SJCRH30 (cell line): ENCODE measurements around the gene DBH. TPM values are rescaled to one million over a fixed set of nuclear protein-coding genes. Genes with fewer than 3 reads are reported as not detected.

Experiments
- DNase-seq, 2 experiments: peaks; one replicate each; pipeline ENCODE4 v3.0.0-alpha.2; 2015 to 2020
- H3K27ac ChIP-seq: fragments of 250-450 bp; sonication (Bioruptor Pico); 2 replicates; pipeline ENCODE4 v1.5.1; 2020; ENCODE audit warnings: mild to moderate bottlenecking, moderate library complexity
- H3K27me3 ChIP-seq: fragments of 250-450 bp; sonication (Bioruptor Pico); 2 replicates; pipeline ENCODE4 v1.5.1; 2020; ENCODE audit warnings: mild to moderate bottlenecking, moderate library complexity
- H3K36me3 ChIP-seq: fragments of 250-450 bp; sonication (Bioruptor Pico); 2 replicates; pipeline ENCODE4 v1.5.1; 2020; ENCODE audit warnings: mild to moderate bottlenecking, moderate library complexity
- H3K4me1 ChIP-seq: fragments of 250-450 bp; sonication (Bioruptor Pico); 2 replicates; pipeline ENCODE4 v1.5.1; 2020; ENCODE audit warnings: mild to moderate bottlenecking, moderate library complexity
- H3K4me3 ChIP-seq: fragments of 250-450 bp; sonication (Bioruptor Pico); 2 replicates; pipeline ENCODE4 v1.5.1; 2020; ENCODE audit warnings: mild to moderate bottlenecking, moderate library complexity
- H3K9me3 ChIP-seq: fragments of 250-450 bp; sonication (Bioruptor Pico); replicated peaks from 2 replicates; pipeline ENCODE4 v1.5.1; 2020; ENCODE audit warnings: mild to moderate bottlenecking, moderate library complexity
- total RNA-seq: library from RNA; depleted of rRNA; stranded (reverse); fragments of >200 nt; shearing (Covaris generic); gene quantifications from 2 replicates; pipeline ENCODE4 v1.2.3, GENCODE V29; 2014

The DBH gene
- total RNA-seq, 1 experiment from 2014 or later: 2.5 TPM

- H3K4me1 ChIP-seq: peaks cover 16% of the 10 kb centered on the region
- no peaks in the 10 kb centered on the region for H3K36me3 ChIP-seq
- H3K27me3 ChIP-seq: no peaks in the 10 kb centered on the region
- no peak for DNase-seq
- H3K27ac ChIP-seq: no peak overlapping the region
- no peak overlapping the region for H3K4me3 ChIP-seq
- peaks cover 11% of the 10 kb centered on the region for H3K9me3 ChIP-seq
Observed at GRCh38 chr9:133599470-133600173, 36.5 kb upstream of the DBH start.

GRCh38 chr9:133600739-133601138 lies 35.4 kb upstream of the DBH start:
- Histone ChIP-seq H3K9me3 (peaks cover 11% of the 10 kb centered on the region), H3K4me3 (no peak overlapping the region), H3K4me1 (peaks cover 19% of the 10 kb centered on the region), H3K36me3 (no peaks in the 10 kb centered on the region), H3K27ac (no peak overlapping the region), H3K27me3 (peaks cover 8% of the 10 kb centered on the region; the same call in 1 of the 2 replicates)
- no peak for DNase-seq

GRCh38 chr9:133601746-133602145 lies 34.4 kb upstream of the DBH start:
- peaks cover 11% of the 10 kb centered on the region for H3K9me3 ChIP-seq
- H3K4me3 ChIP-seq: no peak overlapping the region
- peaks cover 18% of the 10 kb centered on the region; the same call in 1 of the 2 replicates for H3K27me3 ChIP-seq
- peaks cover 19% of the 10 kb centered on the region for H3K4me1 ChIP-seq
- DNase-seq: no peak
- no peaks in the 10 kb centered on the region for H3K36me3 ChIP-seq
- no peak overlapping the region for H3K27ac ChIP-seq

GRCh38 chr9:133602277-133602676 lies 33.9 kb upstream of the DBH start:
- H3K27me3 ChIP-seq: peaks cover 20% of the 10 kb centered on the region; the same call in 1 of the 2 replicates
- H3K4me1 ChIP-seq: peaks cover 19% of the 10 kb centered on the region
- no peaks in the 10 kb centered on the region for H3K36me3 ChIP-seq
- no peak overlapping the region for H3K4me3 ChIP-seq
- peak in 1 of 2 experiments; percentile 54 for DNase-seq
- H3K27ac ChIP-seq: no peak overlapping the region
- peaks cover 6% of the 10 kb centered on the region for H3K9me3 ChIP-seq

- no peaks in the 10 kb centered on the region for H3K9me3 ChIP-seq
- peaks cover 20% of the 10 kb centered on the region; the same call in 1 of the 2 replicates for H3K27me3 ChIP-seq
- no peak overlapping the region for H3K27ac ChIP-seq
- no peak overlapping the region for H3K4me3 ChIP-seq
- H3K36me3 ChIP-seq: no peaks in the 10 kb centered on the region
- DNase-seq: no peak
- H3K4me1 ChIP-seq: peaks cover 19% of the 10 kb centered on the region
Observed at GRCh38 chr9:133603135-133603927, 32.8 kb upstream of the DBH start.

GRCh38 chr9:133604214-133604613 lies 31.9 kb upstream of the DBH start:
- no peak overlapping the region for H3K27ac ChIP-seq
- H3K9me3 ChIP-seq: no peaks in the 10 kb centered on the region
- DNase-seq: peak; percentile 64 to 71
- H3K27me3 ChIP-seq: peaks cover 20% of the 10 kb centered on the region; the same call in 1 of the 2 replicates
- H3K4me3 ChIP-seq: no peak overlapping the region
- H3K36me3 ChIP-seq: no peaks in the 10 kb centered on the region
- H3K4me1 ChIP-seq: peaks cover 19% of the 10 kb centered on the region

- peaks cover 20% of the 10 kb centered on the region; the same call in 1 of the 2 replicates for H3K27me3 ChIP-seq
- no peak for DNase-seq
- H3K4me1 ChIP-seq: peaks cover 19% of the 10 kb centered on the region
- H3K9me3 ChIP-seq: no peaks in the 10 kb centered on the region
- no peak overlapping the region for H3K27ac ChIP-seq
- no peaks in the 10 kb centered on the region for H3K36me3 ChIP-seq
- no peak overlapping the region for H3K4me3 ChIP-seq
Observed at GRCh38 chr9:133604856-133605255, 31.3 kb upstream of the DBH start.

- H3K4me1 ChIP-seq: peaks cover 19% of the 10 kb centered on the region
- H3K36me3 ChIP-seq: no peaks in the 10 kb centered on the region
- H3K27ac ChIP-seq: no peak overlapping the region
- H3K27me3 ChIP-seq: peaks cover 20% of the 10 kb centered on the region; the same call in 1 of the 2 replicates
- no peak for DNase-seq
- H3K9me3 ChIP-seq: no peaks in the 10 kb centered on the region
- H3K4me3 ChIP-seq: no peak overlapping the region
Observed at GRCh38 chr9:133605446-133605845, 30.7 kb upstream of the DBH start.

- no peak overlapping the region for H3K4me3 ChIP-seq
- DNase-seq: no peak
- H3K27me3 ChIP-seq: peaks cover 20% of the 10 kb centered on the region; the same call in 1 of the 2 replicates
- H3K9me3 ChIP-seq: no peaks in the 10 kb centered on the region
- no peak overlapping the region for H3K27ac ChIP-seq
- H3K36me3 ChIP-seq: no peaks in the 10 kb centered on the region
- H3K4me1 ChIP-seq: peaks cover 19% of the 10 kb centered on the region
Observed at GRCh38 chr9:133605856-133606707, 30.1 kb upstream of the DBH start.

- Histone ChIP-seq H3K27me3 (peaks cover 20% of the 10 kb centered on the region; the same call in 1 of the 2 replicates), H3K9me3 (0 out of 2 replicates have a peak, but pooled peaks cover 2% of the 10 kb centered on the region), H3K27ac (no peak overlapping the region), H3K4me3 (no peak overlapping the region), H3K4me1 (peaks cover 19% of the 10 kb centered on the region), H3K36me3 (no peaks in the 10 kb centered on the region)
- DNase-seq: no peak
Observed at GRCh38 chr9:133606708-133607025, 29.5 kb upstream of the DBH start.

- DNase-seq: no peak
- no peaks in the 10 kb centered on the region for H3K36me3 ChIP-seq
- peaks cover 23% of the 10 kb centered on the region; the same call in 1 of the 2 replicates for H3K27me3 ChIP-seq
- H3K4me3 ChIP-seq: no peak overlapping the region
- H3K4me1 ChIP-seq: peaks cover 19% of the 10 kb centered on the region
- H3K27ac ChIP-seq: no peak overlapping the region
- H3K9me3 ChIP-seq: 0 out of 2 replicates have a peak, but pooled peaks cover 4% of the 10 kb centered on the region
Observed at GRCh38 chr9:133607381-133607780, 28.8 kb upstream of the DBH start.

- H3K4me3 ChIP-seq: no peak overlapping the region
- DNase-seq: no peak
- no peak overlapping the region for H3K27ac ChIP-seq
- peaks cover 19% of the 10 kb centered on the region for H3K4me1 ChIP-seq
- H3K27me3 ChIP-seq: peaks cover 27% of the 10 kb centered on the region; the same call in 1 of the 2 replicates
- no peaks in the 10 kb centered on the region for H3K36me3 ChIP-seq
- H3K9me3 ChIP-seq: 0 out of 2 replicates have a peak, but pooled peaks cover 4% of the 10 kb centered on the region
Observed at GRCh38 chr9:133607976-133608375, 28.2 kb upstream of the DBH start.

GRCh38 chr9:133608382-133608781 lies 27.8 kb upstream of the DBH start:
- Histone ChIP-seq H3K9me3 (0 out of 2 replicates have a peak, but pooled peaks cover 4% of the 10 kb centered on the region), H3K27me3 (peaks cover 31% of the 10 kb centered on the region), H3K4me1 (peaks cover 17% of the 10 kb centered on the region), H3K4me3 (no peak overlapping the region), H3K36me3 (no peaks in the 10 kb centered on the region), H3K27ac (no peak overlapping the region)
- DNase-seq: no peak

GRCh38 chr9:133608889-133609288 lies 27.3 kb upstream of the DBH start:
- Histone ChIP-seq H3K27ac (no peak overlapping the region), H3K4me1 (peaks cover 13% of the 10 kb centered on the region), H3K4me3 (no peak overlapping the region), H3K27me3 (peaks cover 36% of the 10 kb centered on the region), H3K36me3 (no peaks in the 10 kb centered on the region), H3K9me3 (0 out of 2 replicates have a peak, but pooled peaks cover 4% of the 10 kb centered on the region)
- DNase-seq: no peak
